ELF-1 (cell line): Measurements from ENCODE around the gene C9orf152.
A peak's percentile ranks its signal among the peaks of the same experiment; 100 is the strongest.
"Not testable (repeated sequence)": the region's sequence is repeated elsewhere in the genome, so short reads cannot be mapped to it uniquely, and the experiment has no call there.

ENCODE experiments used
- DNase-seq: peaks from one replicate; pipeline ENCODE4 v3.0.0-alpha.2; 2016; ENCODE audit warnings: low read depth, low spot score

The C9orf152 gene, protein sequence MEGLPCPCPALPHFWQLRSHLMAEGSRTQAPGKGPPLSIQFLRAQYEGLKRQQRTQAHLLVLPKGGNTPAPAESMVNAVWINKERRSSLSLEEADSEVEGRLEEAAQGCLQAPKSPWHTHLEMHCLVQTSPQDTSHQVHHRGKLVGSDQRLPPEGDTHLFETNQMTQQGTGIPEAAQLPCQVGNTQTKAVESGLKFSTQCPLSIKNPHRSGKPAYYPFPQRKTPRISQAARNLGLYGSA

DNA sequence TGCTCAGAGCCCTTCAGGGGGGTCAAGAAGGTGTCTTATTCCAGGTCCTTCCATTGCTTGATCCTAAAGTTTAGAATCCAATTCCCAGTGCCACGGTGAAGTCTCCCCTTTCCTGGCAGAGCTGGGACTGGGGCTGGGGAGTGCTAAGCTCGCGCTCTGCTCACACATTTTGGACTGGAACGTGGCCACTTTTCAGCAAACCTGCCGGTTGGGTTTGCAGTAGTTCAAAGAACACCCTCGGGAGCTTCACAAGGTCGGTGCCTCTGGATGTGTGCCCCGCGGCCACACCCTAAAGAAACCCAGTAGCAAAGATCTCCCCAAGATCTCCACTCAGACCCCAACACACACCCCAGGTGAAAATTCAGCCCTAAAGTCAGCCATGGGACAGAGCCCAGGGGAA is at the start of gene C9orf152:
C9orf152 (minus strand) TSS at position 129 of the 400 bp plus-strand sequence. CDS start 580 bp downstream, outside the sequence.
- no peak for DNase-seq

DNA sequence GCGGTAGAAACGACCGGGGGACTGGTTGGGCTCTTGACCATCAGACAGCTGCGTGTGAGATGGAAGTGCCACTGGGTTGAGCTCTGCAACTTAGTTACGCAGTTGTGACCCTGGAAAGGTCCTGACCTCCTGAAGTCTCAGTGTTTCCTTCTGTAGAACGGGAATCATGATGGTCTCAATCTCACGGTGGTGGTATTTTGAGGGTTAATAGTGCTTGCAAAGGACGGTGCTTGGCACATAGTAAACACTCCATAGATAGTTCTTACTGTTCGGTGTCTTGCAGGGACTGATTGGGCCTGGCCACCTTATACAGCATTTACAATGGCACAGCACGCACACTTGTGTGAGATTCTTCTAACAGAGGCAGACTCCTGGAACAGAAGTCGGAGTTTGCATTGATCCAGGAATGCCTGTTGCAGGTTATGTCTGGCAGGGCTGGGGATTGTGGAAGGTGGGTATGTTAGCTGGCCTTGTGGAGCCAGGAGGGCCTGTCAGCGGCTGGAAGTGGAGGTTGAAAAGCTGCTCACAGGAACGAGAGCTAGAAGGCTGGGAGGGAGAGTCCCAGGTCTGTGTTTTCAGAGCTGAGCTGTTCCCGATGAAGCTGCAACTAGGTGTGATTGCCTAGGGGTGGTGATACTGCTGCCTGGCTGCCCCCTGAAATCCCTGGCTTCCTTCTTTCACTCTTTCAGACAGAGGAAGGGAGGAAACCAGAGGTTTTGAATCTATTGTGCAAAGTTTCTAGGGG is 49.3 kb upstream of the C9orf152 start:
- peak; percentile 37 for DNase-seq

DNA sequence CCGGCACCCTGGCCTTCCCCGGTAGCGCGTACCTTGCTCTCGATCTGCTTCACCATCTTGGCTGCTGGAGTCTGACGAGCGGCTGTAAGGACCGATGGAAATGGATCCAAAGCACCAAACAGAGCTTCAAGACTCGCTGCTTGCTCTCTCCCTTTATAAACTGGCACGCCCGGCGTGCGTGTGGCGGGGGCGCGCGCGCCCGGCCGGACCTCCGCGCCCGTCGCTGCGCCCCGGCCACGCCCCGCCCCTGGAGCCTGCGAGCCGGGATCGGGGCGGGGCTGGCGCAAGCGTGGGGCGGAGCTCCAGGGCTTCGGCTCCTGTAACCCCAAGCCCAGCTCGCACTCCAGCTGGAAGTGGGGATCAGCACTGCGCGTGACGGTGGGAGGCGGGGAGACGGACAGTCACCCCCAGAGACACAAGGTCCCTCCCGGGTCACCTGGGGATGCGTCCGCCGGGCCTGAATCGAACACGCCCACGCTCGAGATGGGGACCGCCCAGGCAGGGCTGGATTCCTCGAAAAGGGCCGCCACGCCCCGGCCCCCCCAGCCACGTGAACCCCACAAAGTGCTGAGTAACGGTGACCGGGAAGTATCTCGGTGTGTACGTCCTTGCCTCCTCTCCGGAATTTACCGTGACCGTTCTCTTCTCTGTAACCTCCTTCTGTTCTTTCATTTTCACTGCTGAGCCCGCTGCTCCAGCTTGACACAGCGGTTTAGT is 48.6 kb upstream of the C9orf152 start, which contains the start of gene TXN:
TXN (minus strand) TSS at position 128 of the 717 bp plus-strand sequence; CDS start at position 56, 72 bp downstream.
- DNase-seq: peak; percentile 84

DNA sequence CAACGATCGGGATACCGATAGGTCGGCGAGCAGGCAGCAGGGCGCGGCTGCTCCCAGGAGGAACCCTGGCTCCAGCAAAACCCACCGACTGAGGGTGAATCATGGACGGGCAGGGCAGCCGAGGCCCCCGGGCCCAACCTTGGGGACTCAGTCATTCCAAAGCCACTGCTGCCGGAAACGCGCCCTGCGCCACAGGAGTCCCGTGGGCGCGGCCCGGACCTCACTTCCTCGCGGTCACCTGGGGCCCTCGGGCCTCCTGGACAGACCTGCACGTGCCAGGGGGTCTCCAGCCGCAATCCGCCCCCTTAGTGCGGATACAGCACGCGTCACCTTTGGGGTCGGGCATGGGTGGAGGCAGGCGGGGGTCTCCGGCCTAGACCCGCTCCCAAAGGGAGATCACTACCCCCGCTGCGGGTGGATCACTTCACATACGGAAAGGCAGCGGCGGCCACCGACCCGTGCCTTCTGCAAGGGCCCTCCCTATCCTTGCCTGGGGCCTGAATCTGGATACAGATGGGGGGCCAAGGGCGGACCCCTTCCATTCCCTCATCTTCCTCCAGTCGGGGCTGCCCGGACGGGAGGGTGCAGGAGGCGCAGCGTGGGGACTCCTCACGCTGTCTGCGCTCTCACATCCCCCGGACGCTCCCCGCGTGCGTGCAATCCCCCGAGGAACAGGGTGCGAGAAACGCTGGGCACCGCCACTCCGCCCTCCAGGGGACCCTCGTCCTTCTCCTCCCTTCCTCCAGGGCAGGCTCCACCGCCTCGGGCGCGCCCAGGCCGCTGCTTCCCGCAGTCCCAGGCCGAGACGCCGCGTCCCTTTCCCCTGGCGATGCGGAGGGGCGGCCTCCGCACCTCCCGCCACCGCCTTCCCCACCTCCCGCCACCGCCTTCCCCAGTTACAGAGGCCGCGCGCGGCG is 47.8 kb upstream of the C9orf152 start:
- peak; percentile 81 for DNase-seq

DNA sequence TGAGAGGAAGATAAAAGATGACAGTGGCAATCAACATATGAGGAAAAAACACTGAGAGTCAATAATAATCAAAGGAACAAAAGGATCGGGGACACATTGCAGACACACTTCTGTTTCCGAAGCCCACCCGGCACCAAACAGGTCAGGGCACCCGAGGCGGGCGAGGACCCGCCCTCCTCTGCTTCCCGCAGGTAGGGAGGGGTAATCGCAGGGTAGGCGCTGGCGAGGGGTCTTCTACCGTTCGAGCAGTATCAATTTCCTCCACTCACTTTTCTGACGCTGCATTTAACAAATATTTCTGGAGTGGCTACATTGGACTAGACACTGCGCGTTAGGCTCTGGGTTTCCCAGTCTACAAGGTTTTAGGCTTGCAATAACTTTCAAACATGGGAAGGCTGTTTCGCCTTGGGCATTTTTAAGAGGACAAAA is 47.1 kb upstream of the C9orf152 start:
- no peak for DNase-seq

DNA sequence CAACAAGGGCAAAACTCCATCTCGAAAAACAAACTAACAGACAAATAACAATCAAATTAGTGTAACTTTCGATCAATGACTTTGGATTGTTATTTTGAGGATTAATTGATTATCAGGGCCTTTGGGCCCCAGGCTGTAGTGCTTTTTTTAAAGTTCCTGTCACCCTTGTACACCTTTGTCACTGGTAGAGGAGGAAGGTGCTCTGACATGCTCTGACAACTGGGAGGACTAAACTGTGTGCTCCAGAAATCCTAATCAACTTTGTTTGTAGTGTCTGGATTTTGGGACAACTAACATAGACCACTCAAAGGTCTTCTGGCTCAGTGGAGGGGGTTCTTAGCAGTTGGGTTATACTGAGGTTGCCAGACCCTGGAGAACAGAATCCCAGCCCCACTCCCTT is 46.5 kb upstream of the C9orf152 start:
- DNase-seq: no peak

DNA sequence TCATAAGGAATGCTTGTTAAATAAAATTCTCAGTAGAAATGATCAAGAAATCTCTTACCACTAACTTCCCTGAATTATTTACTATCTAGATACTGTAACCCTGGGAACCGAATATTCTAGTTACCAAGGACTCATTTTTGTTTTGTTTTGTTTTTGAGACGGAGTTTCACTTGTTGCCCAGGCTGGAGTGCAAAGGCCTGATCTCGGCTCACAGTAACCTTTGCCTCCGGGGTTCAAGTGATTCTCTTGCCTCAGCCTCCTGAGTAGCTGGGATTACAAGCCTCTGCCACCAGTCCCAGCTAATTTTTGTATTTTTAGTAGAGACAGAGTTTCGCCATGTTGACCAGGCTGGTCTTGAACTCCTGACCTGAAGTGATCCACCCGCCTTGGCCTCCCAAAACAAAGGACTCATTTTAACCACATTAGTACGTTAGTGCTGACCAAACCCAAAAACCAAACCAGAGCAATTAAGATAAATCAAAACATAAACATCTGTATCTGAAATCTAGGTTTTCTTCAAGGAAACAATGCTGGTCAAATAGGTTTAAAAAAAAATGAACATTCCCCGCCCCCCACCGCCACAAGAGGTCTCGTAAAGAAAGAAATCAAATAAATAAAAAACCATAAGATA is 44.7 kb upstream of the C9orf152 start:
- no peak for DNase-seq

DNA sequence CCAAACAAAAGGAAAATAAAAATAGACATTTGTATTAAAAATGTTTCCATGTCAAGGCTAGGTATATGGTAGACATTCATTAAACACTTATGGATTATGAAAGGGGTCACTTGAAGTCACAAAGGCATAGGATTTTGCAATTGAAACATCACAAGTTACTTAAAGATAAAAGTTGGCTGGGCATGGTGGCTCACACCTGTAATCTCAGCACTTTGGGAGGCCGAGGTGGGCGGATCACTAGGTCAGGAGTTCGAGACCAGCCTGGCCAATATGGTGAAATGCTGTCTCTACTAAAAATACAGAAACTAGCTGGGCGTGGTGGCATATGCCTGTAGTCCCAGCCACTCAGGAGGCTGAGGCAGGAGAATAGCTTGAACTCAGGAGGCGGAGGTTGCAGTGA is 43.8 kb upstream of the C9orf152 start:
- not testable (repeated sequence) for DNase-seq

DNA sequence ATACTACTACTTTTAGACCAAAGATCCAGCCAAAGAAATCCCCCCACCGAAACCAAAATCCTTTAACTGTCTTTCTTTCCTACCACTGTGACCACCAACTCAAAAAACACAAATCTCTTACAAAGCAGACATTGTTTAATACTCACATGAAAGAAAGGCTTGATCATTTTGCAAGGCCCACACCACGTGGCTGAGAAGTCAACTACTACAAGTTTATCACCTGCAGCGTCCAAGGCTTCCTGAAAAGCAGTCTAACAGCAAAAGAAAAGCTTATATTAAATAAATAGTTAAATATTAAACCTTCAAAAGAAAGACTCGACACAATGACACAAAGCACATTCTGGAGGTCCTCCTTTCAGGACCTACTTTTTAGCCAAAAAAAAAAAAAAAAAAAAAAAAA is 43.3 kb upstream of the C9orf152 start:
- no peak for DNase-seq

DNA sequence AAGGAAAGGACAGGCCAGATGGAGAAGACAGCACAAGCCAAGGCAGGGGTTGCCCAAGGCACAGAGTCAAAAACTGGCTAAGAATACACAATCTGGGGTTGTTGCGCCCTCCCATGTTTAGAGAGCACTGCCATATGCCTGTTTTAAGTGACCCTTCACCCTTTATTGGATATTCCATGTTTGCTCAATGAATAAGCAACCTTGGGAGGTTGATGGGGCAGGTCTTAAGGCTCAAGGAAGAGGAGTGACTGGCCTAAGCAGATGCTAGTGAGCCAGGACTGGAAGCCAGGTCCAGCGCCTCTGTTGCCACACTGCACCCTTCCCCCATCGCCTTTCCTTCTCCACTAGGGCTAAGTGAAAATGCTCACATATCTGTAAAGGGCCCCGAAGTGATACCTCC is 41.6 kb upstream of the C9orf152 start:
- DNase-seq: no peak

DNA sequence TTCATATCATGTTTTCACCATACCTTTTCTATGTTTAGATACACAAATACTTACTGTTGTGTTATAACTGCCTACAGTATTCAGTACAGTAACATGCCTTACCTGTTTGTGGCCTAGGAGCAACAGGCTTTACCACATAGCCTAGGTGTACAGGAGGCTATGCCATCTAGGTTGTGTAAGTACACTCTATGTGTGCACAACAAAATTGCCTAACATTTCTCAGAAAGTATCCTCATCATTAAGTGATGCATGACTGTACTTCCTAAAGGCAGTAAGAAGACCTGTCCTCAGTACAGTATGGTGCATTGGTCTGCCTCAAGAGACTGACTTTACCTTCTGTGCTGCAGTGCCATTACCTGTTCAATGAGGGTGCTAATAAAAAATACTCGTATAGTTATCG is 40.4 kb upstream of the C9orf152 start:
- no peak for DNase-seq

DNA sequence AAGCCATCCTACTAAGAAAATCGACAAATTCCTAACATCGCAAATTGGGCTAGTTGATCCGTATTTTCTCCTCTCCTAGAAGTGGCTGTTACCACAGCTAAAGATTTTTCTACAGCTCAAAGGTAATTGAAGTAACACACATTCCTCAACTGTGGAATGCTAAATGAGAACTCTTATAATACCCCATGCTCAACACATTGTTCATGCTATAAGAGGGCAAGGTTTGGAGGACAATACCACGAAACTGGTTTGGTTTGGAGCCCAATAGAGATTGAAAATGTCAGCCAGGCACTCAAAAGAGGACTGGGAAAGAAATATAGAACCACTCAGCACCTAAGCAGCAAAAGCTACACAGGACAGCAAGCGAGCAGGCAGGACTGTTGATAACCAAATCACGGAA is 38.3 kb upstream of the C9orf152 start:
- no peak for DNase-seq

DNA sequence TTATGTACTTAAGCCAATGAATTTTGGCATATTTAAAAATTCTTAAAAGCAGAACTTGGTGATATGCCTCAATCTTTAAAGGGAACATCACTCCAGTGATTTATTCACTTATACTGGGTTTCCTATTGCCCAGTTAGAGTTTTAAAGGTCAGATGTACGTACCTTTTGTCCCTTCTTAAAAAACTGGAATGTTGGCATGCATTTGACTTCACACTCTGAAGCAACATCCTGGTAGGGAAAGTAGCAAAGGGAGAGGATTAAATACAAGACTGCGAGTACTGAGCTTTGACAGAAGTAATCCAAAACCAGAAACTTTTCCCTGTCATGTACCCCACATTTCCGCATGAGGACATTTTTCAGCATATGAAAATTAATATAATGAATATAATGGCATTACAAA is 36.7 kb upstream of the C9orf152 start:
- DNase-seq: no peak

DNA sequence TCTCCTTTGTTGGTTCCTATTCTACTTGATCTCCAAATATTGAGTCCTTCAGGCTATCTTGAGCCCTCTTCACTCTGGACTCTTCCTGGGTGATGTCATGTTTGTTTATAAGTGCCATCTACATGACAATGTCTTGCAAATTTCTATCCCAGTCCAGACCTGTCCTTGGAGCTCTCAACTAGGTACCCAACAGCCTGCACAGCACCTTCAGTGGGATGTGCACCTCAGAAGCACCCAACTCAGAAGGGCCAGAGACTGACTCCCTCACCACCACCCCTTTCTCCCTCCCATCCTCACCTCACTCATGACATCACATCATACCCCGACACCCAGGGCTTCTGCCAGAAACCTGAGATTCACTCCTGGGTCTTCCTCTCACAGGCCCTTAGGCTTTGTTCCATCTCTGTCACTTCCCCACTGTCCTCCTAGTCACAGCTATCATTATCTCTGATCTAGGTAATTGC is 33.9 kb upstream of the C9orf152 start:
- DNase-seq: peak; percentile 88

DNA sequence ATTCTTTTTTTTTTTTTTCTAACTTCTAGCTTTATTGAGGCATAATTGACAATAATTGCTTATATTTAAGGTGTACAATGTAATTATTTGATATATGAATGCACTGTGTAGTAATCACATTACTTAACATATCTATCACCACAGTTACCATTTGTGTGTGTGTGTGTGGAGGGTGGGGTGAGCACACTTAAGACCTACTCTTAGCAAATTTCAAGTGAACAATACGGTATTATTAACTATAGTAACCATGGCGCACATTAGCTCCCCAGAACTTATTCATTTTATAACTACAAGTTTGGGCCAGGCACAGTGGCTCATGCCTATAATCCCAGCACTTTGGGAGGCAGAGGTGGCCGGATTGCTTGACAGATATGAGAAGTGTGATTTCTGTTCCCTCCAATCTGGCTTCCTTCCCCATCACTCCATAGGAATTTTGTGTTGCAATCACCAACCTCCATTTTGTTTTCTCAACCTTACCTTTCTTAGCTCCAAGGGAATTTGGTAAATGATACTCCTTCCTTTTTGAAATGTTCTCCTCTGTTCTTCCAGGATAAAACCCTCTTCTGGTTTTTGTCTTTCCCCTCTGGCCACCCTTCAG is 33.4 kb upstream of the C9orf152 start:
- no peak for DNase-seq

DNA sequence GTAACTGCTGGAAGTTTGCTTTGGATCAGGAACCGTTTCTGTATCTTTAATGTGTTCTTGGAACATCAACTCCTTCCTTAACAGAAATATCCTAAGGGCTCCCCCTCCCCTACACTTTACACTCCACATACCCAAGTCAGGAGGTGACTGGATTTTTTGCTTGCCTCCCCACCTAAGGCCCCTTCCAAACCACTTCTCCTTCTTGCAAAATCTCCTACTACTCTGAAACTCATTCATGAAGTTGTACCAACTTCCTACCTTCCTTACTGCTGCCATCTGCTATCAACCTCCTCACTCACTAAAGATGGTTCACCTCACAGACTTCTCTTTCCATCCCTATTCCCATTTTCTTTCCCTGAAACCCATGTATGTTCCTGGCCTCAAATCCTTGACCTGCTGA is 32.2 kb upstream of the C9orf152 start:
- DNase-seq: no peak

DNA sequence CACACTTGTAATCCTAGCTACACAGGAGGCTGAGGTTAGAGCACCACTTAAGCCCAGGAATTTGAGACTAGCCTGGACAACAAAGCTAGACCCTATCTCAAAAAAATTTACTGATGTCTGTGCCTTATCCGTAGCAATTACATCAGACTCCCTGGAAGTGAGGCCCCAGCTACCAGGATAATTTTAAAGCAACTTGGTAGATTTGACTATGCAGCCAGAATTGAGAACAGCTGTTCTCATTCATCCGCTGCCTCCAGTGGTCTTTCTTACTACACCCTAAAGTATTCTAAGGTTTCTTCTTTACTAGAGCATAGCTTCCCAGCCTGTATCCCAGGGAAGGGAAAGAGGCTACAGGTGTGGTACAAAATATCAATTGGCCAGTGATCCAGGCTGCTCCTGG is 20.4 kb upstream of the C9orf152 start:
- no peak for DNase-seq

DNA sequence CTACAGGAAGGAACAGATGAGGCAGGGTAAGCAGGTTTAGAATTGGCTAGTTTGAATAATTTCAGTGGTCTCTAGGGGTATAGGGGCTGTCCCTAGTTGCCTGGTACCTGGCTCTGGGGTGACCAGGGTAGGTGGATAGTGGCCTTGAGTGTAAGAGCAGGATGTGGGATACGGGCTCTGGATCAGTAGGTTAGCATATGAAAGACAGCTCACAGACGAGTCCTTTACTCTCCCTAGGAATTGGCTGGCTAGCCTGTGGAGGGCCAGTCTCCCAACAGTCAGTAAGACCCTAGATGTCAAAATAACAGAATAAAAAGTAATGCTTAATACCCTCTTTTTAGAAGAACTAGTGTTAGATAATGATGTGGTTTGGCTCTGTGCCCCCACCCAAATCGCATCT is 16.6 kb upstream of the C9orf152 start:
- no peak for DNase-seq

DNA sequence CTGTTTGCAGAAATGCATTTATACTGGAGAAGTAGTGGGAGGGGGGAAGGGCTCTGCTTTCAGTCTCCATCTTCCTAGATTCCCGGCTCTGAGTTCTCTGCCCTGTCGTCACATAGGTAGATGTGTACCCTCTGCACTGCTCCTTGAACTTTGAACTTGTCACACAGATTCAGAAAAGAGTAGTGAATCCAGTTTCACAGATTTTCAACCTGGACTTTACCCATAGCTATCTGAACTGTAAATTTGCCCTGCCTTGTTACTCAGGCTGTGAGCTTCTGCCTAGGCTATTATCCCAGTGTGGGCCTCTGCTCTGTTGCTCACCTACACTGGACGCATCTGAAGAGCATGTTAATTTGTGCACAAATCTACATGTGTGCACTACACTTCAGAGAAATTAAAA is 12.8 kb upstream of the C9orf152 start:
- DNase-seq: no peak

DNA sequence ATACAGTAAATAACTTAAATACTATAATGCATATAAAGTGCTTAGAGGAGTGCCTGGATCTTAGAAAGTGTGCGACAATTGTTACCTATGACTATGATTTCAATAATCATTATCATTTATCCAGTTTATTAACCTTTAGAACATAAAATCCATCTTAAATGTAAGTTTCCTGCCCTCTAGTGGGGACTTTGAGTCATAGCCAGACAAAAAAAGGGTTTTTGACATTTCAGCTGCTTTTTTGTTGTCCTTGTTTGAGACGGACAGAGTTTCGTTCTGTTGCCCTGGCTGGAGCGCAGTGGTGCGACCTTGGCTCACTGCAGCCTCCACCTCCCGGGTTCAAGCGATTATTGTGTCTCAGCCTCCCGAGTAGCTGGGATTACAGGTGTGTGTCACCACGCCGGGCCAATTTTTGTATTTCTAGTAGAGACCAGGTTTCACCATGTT is 9.7 kb upstream of the C9orf152 start:
- DNase-seq: peak; percentile 46
